Activated naive CD8-positive, alpha-beta T cell treated with anti-CD3 and anti-CD28 coated beads, Interleukin-2, amount 50 U/mL, for 24 hours (primary cell): ENCODE measurements around the gene LPCAT3.
"Not testable (repeated sequence)": the region's sequence is repeated elsewhere in the genome, so short reads cannot be mapped to it uniquely, and the experiment has no call there.

Source experiments
- ATAC-seq: fragments of 150-1000 bp; cut with Tn5 transposase; one replicate; pipeline ENCODE4 v1.10.0; 2021
- DNase-seq: peaks from one replicate; pipeline ENCODE4 v3.0.0; 2021
- H3K27ac Mint-ChIP-seq: one replicate; pipeline ENCODE4 v1.8.0; 2021; ENCODE audit warnings: mild to moderate bottlenecking, mixed read lengths
- H3K27me3 Mint-ChIP-seq: one replicate; pipeline ENCODE4 v1.8.0; 2021; ENCODE audit warnings: mixed read lengths
- H3K36me3 Mint-ChIP-seq: one replicate; pipeline ENCODE4 v1.8.0; 2021; ENCODE audit warnings: low read depth, mixed read lengths
- H3K4me1 Mint-ChIP-seq: one replicate; pipeline ENCODE4 v1.8.0; 2021; ENCODE audit warnings: mixed read lengths
- H3K4me3 Mint-ChIP-seq: one replicate; pipeline ENCODE4 v1.8.0; 2021; ENCODE audit warnings: mild to moderate bottlenecking, moderate library complexity, mixed read lengths
- H3K9me3 Mint-ChIP-seq: one replicate; pipeline ENCODE4 v1.8.0; 2021; ENCODE audit warnings: mixed read lengths

The LPCAT3 gene, protein sequence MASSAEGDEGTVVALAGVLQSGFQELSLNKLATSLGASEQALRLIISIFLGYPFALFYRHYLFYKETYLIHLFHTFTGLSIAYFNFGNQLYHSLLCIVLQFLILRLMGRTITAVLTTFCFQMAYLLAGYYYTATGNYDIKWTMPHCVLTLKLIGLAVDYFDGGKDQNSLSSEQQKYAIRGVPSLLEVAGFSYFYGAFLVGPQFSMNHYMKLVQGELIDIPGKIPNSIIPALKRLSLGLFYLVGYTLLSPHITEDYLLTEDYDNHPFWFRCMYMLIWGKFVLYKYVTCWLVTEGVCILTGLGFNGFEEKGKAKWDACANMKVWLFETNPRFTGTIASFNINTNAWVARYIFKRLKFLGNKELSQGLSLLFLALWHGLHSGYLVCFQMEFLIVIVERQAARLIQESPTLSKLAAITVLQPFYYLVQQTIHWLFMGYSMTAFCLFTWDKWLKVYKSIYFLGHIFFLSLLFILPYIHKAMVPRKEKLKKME

DNA sequence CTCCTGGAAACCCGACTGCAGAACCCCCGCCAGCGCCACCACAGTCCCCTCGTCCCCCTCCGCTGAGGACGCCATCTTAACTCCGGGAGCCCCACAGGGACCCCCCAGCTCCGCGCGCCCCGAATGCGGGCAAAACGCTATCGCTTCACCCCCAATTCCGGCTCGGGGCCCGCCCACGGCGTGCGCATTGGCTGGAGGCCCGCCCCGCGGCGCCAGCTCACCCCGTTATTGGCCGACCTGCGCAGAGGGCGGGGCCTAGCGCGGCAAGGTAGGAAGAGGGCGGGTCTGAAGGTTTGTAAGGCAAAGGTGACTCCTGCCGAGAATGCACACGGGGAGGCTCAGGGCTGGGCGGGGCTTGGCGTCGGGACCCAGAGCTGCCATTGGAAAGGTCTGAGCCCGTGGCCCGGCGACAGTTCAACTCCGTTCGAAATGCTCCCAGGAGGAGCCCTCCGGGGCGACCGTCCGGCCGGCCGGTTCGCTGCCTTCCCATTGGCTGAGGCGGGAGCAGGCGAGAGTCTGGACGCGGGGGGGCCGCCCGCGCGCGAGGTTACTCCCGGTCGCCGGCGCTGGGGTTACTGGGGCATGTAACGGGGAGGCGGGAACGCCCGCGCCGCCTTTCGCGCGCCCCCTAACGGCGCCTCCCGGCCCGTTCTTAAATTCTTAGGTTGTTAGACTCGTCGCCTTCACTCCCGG lies at the start of gene LPCAT3:
Gene LPCAT3 (minus strand): TSS at position 127 of the 693 bp plus-strand sequence. CDS start 52 bp downstream, at position 75.
- peaks cover 3% of the 10 kb centered on the region for H3K36me3 Mint-ChIP-seq
- peak; percentile 98 for ATAC-seq
- H3K27ac Mint-ChIP-seq = peak within 1 kb of the TSS; percentile 80
- no peaks in the 10 kb centered on the region for H3K9me3 Mint-ChIP-seq
- H3K4me1 Mint-ChIP-seq = peaks cover 22% of the 10 kb centered on the region
- H3K4me3 Mint-ChIP-seq = peak within 1 kb of the TSS; percentile 96
- no peaks in the 10 kb centered on the region for H3K27me3 Mint-ChIP-seq
- peak; percentile 97 for DNase-seq

DNA sequence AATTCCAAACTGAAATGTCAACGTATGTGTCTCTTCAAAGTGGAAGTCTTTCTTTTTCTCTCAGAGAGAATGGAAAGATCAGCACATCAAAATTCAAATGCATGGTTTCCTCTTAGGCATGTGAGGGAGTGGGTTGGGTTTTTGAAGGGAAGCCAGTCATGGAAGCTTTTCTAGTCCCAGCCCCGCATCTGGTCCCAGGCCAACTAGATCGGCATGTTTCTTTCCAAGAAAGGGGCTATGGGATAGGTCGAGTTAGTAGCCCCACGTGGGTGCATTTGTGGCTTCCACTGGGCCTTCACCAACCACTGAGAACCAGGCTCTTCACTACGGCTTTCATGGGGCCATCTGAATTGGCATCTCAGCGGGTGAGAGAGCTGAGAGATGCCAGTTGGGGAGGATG lies 48.8 kb upstream of the LPCAT3 start:
- Mint-ChIP-seq H3K36me3 (no peaks in the 10 kb centered on the region), H3K27ac (no peak overlapping the region), H3K9me3 (no peaks in the 10 kb centered on the region), H3K27me3 (peaks cover 6% of the 10 kb centered on the region), H3K4me1 (no peaks in the 10 kb centered on the region), H3K4me3 (no peak overlapping the region)
- DNase-seq = no peak
- no peak for ATAC-seq

DNA sequence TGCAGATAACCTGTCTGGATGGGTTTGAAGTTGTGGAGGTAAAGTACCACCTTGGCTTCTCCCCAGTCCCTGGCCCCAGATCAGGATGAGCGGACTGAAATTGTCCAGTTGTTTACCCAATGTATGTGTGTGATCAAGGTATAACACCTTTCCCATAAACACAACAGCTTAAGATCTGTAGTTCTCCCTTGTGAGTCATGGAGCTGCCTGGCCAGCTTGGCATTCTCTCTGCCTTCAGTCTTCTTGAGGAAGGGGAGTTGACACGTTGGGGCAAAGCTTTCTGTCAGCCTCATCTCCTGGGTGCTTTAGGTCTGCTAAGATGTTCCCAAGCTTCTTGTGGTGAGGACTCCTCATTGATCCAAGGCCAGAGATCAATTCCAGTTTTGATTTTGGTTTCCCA lies 48.3 kb upstream of the LPCAT3 start:
- Mint-ChIP-seq H3K27me3 (peaks cover 3% of the 10 kb centered on the region), H3K27ac (no peak overlapping the region), H3K36me3 (no peaks in the 10 kb centered on the region), H3K4me1 (no peaks in the 10 kb centered on the region), H3K9me3 (no peaks in the 10 kb centered on the region), H3K4me3 (no peak overlapping the region)
- DNase-seq (no peak), ATAC-seq (no peak)

DNA sequence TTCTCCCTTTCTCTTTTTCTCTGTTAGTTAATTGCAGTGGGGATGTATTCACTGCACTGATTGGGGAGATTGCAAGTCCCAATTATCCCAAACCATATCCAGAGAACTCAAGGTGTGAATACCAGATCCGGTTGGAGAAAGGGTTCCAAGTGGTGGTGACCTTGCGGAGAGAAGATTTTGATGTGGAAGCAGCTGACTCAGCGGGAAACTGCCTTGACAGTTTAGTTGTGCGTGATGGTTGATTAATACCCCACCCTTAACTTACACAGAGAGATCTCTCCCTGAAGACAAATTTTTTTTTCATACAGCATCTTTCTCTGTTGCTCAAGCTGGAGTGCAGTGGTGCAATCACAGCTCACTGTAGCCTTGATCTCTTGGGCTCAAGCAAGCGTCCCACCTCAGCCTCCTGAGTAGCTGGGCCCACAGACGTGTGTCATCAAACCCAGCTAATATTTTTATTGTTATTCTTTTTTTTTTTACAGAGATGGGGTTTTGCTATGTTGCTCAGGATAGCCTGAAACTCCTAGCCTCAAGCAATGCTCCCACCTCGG lies 46.9 kb upstream of the LPCAT3 start:
- Mint-ChIP-seq H3K4me1 (no peaks in the 10 kb centered on the region), H3K27me3 (peaks cover 4% of the 10 kb centered on the region)

DNA sequence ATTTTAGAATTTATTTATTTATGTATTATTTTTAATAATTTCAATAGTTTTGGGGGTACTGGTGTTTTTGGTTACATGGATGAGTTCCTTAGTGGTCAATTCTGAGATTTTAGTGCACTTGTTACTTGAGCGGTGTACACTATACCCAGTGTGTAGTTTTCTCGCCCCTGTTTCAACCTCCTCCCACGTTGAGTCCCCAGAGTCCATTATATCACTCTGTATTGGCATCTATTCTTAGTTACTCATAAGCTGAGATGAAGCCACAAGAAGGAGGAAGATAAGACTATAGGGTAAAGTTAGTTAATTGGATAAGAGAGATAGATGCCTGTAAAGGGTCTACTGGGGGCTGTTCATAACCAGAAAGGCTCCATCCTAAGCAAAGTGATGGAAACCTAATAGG lies 46.2 kb upstream of the LPCAT3 start:
- Mint-ChIP-seq H3K4me1 (no peaks in the 10 kb centered on the region), H3K27ac (no peak overlapping the region), H3K4me3 (no peak overlapping the region), H3K36me3 (no peaks in the 10 kb centered on the region), H3K27me3 (peaks cover 8% of the 10 kb centered on the region), H3K9me3 (no peaks in the 10 kb centered on the region)
- no peak for DNase-seq
- no peak for ATAC-seq

More for the DNA sequence above, 46.9 kb upstream of the LPCAT3 start:
- DNase-seq (no peak), ATAC-seq (no peak)
- H3K36me3 Mint-ChIP-seq = no peaks in the 10 kb centered on the region
- H3K4me3 Mint-ChIP-seq = no peak overlapping the region
- H3K27ac Mint-ChIP-seq = no peak overlapping the region
- no peaks in the 10 kb centered on the region for H3K9me3 Mint-ChIP-seq

DNA sequence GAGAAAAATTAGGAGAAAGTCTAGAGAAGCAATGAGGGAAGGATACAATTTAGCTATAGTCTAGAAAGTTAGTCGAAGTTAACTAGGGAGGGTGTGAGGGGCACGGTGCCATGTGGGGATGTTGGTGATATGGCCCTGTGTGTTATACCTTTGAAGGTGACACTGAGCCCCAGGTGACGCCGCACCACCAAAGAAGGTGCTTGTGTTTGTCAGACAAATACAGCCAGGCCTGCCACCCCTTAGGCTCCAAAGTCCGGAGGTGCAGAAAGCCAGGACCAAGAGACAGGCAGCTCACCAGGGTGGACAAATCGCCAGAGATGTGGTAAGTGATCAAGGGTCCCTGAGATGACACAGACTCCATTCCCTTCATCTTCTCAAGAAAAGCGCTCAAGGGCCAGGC lies 43.3 kb upstream of the LPCAT3 start:
- H3K4me1 Mint-ChIP-seq = no peaks in the 10 kb centered on the region
- H3K4me3 Mint-ChIP-seq = no peak overlapping the region
- no peak for DNase-seq
- no peaks in the 10 kb centered on the region for H3K36me3 Mint-ChIP-seq
- peaks cover 5% of the 10 kb centered on the region for H3K27me3 Mint-ChIP-seq
- no peaks in the 10 kb centered on the region for H3K9me3 Mint-ChIP-seq
- ATAC-seq = no peak
- no peak overlapping the region for H3K27ac Mint-ChIP-seq

DNA sequence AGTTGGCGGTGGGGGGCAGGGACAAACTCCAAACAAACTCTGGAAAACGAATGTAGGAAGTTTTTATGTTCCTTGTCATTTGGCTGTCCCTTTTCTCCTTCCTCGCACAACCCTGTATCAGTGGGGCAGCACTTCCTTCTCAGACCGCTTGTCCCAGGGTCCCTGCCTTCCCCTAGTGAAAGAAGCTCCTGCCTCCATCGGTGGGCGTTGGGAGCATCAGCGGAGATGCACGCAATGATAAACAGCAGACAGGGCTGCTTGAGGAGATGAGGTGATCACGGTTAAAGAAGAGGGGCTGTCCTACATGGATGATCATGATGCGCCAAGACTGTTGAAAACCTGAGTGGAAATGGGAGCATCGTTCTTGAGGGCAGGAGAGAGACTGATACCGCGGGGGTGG lies 42.9 kb upstream of the LPCAT3 start:
- ATAC-seq = no peak
- Mint-ChIP-seq H3K4me1 (no peaks in the 10 kb centered on the region), H3K36me3 (no peaks in the 10 kb centered on the region), H3K9me3 (no peaks in the 10 kb centered on the region), H3K27me3 (peaks cover 5% of the 10 kb centered on the region), H3K4me3 (no peak overlapping the region), H3K27ac (no peak overlapping the region)
- no peak for DNase-seq

DNA sequence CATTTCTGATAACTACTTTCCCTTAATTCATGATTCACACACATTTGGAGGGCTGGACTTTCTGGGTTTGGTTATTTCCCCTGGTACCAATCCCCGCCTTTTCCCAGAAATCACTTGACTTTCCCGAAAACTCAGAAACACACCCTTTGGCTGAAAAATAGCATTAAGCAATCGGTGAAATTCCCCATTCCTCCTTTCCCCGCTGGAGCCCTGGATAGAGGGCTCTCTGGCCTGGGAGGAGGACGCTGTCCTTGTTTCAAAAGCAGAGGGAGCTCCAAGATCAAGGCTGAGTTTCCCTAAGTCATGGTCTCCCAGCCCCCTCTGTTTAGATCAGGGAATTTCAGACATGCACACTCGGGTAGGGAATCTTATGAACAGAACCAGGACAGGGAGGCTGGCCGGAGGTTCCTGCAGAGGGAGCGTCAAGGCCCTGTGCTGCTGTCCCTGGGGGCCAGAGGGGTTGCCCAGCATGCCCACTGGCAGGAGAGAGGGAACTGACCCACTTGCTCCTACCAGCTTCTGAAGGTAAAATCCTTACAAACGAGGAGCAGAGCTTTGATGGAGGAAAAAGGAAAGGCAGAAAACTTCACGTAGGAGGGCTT lies 42.2 kb upstream of the LPCAT3 start, which contains the start of gene C1S:
Gene C1S (plus strand): TSS at position 366 of the 602 bp plus-strand sequence. CDS start 1,195 bp downstream, outside the sequence.
- H3K27me3 Mint-ChIP-seq = peaks cover 5% of the 10 kb centered on the region
- no peak for ATAC-seq
- H3K4me3 Mint-ChIP-seq = no peak within 1 kb of the TSS
- DNase-seq = no peak
- H3K27ac Mint-ChIP-seq = no peak within 1 kb of the TSS
- H3K36me3 Mint-ChIP-seq = no peaks in the 10 kb centered on the region
- H3K4me1 Mint-ChIP-seq = no peaks in the 10 kb centered on the region
- no peaks in the 10 kb centered on the region for H3K9me3 Mint-ChIP-seq

DNA sequence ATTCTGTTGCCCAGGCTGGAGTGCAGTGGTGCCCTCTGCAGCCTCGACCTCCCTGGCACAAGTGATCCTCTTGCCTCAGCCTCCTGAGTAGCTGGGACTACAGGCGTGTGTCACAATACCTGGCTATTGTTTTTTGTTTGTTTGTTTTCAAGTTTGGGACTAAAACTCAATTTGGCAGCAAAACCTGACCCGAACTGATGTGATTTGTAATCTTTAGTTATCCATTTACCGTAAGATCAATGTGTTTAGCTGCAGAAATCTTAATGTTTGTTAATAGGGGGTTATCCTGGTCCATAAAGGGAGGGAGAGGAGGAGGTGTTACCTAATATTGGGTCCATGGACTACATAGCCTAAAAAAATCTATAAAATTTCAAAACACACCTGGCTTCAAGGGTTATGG lies 41.5 kb upstream of the LPCAT3 start:
- Mint-ChIP-seq H3K36me3 (no peaks in the 10 kb centered on the region), H3K4me3 (no peak overlapping the region), H3K27ac (no peak overlapping the region), H3K27me3 (peaks cover 7% of the 10 kb centered on the region), H3K9me3 (no peaks in the 10 kb centered on the region), H3K4me1 (no peaks in the 10 kb centered on the region)
- DNase-seq = no peak
- ATAC-seq = no peak

DNA sequence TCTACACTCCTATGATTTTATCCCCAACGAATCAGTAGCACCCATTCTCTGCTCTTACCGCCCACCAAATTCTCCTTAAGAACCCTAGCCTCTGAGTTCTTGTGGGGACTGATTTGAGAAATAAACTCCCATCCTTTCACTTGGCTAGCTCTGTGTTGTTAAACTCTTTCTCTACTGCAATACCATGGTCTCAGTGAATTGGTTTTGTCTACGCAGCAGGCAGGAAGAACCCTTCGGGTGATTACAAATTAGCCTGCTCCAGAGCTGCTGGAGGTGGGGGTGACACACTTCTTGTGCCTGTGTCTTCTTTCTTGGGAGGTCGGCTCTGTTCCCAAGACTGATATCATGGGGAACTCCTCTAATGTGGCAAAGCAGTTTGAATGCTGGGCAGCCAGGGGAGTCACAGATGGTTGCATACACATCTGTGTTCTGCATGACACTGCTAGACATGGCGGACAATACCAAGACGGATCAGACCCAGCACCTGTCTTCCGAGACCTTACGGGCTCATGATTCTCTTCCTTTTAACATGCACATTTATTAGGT lies 40.6 kb upstream of the LPCAT3 start:
- H3K4me3 Mint-ChIP-seq = no peak overlapping the region
- no peaks in the 10 kb centered on the region for H3K9me3 Mint-ChIP-seq
- H3K36me3 Mint-ChIP-seq = no peaks in the 10 kb centered on the region
- peaks cover 12% of the 10 kb centered on the region for H3K27me3 Mint-ChIP-seq
- ATAC-seq = no peak
- H3K27ac Mint-ChIP-seq = no peak overlapping the region
- H3K4me1 Mint-ChIP-seq = no peaks in the 10 kb centered on the region
- DNase-seq = no peak

DNA sequence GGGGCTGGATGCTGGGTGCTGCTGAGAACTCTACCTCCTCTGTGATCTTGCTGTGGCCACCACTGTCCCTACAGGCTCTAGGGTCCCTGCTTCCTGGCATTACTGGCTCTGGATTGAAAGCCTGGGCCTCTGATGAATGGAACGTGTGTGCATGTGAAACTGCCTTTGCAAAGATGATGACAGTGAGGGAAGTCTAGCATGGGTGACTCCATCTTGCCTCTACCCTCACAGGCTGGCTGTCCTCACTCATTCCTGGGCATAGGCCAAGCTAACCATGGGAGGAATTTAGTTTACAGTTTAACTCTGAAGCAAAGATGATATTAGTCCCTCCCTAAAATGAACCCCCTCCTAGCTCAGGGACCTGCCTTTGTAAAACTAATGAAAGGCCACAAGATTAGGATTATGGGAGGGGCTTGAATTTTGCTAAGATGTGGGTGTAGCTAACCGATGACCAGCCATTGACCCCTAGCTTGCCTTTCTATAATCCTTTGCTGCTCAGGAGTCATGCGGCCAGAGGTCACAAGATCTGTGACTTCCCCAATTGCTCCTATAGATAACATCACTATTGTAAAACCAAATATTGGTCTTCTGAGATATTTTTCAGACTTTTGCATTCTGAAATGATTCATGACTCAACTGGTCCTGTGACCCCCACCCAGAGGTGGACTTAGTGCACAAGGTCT lies 40.0 kb upstream of the LPCAT3 start:
- H3K27ac Mint-ChIP-seq = no peak overlapping the region
- peaks cover 12% of the 10 kb centered on the region for H3K27me3 Mint-ChIP-seq
- H3K36me3 Mint-ChIP-seq = no peaks in the 10 kb centered on the region
- H3K9me3 Mint-ChIP-seq = no peaks in the 10 kb centered on the region
- no peak overlapping the region for H3K4me3 Mint-ChIP-seq
- H3K4me1 Mint-ChIP-seq = no peaks in the 10 kb centered on the region
- no peak for DNase-seq
- ATAC-seq = no peak

DNA sequence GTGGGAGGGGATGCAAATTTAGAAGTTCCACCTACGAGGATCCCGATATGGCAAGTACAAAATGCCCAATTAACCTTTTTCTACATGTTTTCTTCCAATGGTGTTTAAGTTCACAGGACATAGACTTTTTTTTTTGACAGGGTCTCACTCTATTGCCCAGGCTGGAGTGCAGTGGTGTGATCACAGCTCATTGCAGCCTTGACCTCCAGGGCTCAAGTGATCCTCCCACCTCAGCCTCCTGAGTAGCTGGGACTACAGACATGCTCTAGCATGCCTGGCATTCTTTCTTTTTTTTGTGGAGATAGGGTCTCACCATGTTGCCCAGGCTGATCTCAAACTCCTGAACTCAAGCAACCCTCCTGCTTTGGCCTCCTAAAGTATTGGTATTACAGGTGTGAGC lies 37.5 kb upstream of the LPCAT3 start:
- H3K4me1 Mint-ChIP-seq, H3K9me3 Mint-ChIP-seq, H3K27ac Mint-ChIP-seq, ATAC-seq, H3K36me3 Mint-ChIP-seq, DNase-seq, H3K4me3 Mint-ChIP-seq: not testable (repeated sequence)
- peaks cover 15% of the 10 kb centered on the region for H3K27me3 Mint-ChIP-seq

DNA sequence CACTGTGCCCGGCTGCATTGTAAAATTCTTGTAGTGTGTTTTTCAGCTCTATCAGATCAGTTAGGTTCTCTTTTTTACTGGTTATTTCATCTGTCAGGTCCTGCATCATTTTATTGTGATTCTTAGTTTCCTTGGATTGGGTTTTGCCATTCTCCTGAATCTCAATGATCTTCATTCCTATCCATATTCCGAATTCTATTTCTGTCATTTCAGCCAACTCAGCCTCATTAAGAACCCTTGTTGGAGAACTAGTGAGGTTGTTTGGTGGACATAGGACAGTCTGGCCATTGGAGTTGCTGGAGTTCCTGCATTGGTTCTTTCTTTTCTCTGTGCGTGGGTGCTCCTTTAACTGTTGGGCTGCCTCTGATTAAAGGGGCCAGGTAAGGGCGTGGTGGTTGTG lies 36.6 kb upstream of the LPCAT3 start:
- H3K27me3 Mint-ChIP-seq = peaks cover 12% of the 10 kb centered on the region
- no peak overlapping the region for H3K4me3 Mint-ChIP-seq
- no peaks in the 10 kb centered on the region for H3K36me3 Mint-ChIP-seq
- no peaks in the 10 kb centered on the region for H3K4me1 Mint-ChIP-seq
- ATAC-seq (no peak), DNase-seq (no peak)
- no peaks in the 10 kb centered on the region for H3K9me3 Mint-ChIP-seq
- no peak overlapping the region for H3K27ac Mint-ChIP-seq

DNA sequence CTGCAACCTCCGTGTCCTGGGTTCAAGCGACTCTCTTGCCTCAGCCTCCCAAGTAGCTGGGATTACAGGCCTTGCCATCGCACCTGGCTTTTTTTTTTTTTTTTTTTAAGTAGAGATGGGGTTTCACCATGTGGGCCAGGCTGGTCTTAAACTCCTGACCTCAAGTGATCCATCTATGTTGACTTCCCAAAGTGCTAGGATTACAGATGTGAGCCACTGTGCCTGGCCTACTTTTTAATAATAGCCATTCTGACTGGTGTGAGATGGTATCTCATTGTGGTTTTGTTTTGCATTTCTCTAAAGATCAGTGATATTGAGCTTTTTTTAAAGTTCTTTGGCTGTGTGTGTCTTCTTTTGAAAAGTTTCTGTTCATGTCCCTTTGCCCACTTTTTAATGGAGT lies 31.7 kb upstream of the LPCAT3 start:
- peaks cover 13% of the 10 kb centered on the region for H3K27me3 Mint-ChIP-seq
- H3K27ac Mint-ChIP-seq, H3K9me3 Mint-ChIP-seq, DNase-seq, H3K36me3 Mint-ChIP-seq, H3K4me3 Mint-ChIP-seq, ATAC-seq, H3K4me1 Mint-ChIP-seq: not testable (repeated sequence)
